GM10847 (cell line): ENCODE data around the gene HMGA1.

Experiments used
- POLR2A ChIP-seq: IDR thresholded peaks from 2 replicates; pipeline ENCODE4 v1.6.1; 2011; ENCODE audit not compliant: insufficient read length; ENCODE audit errors: extremely low read depth

Gene HMGA1

DNA sequence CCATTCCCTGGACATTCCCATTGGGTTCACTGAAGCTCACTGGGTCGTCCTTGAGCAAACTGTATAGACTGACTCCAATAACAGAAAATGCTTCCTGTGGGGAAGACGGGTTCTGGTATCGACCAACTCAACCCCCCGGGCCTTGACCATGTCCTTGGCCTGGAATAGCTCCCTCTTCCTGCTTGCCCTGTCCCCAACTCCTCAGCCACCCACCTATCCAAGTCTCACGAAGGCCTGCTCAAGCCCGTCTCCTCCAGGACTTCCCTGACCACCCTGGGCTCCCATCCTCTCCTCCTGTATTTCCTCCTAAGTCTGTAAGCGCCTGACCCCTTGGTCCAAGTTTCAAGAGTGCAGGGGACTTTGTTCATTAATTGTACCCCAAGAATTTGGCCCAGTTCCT lies 2.8 kb upstream of the HMGA1 start:
- TF ChIP-seq POLR2A: no peak

DNA sequence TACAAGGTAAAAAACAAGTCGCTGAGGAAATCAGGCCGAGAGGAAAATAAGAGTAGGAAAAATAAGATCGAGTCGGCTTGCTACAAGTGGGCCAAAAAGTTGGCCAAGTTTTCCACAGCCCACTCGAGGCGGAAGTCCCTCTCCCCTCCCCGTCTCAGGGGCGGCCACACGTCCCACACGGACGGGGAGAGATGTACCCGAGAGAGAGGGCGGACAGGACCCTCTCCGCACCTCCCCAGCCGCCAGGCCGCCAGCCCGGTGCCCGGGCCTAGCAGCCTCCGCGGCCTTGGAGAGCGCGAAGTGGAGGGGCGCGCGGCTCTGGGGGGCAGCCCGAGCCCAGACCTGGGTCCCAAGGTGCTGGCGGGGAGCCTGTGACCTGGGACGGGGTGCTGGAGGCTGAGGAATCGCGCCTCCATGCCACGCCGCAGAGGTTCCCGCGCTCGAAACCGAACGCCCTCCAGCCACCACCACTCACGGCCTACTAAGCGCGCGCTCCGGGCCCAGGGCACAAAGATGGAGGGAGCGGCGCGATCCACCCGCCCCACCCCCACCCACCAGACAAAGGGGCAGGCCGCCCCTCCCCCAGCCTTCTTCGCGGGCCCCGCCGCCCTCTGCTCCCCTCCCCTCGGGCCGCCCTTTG lies 1.9 kb upstream of the HMGA1 start:
- no peak for TF ChIP-seq POLR2A

DNA sequence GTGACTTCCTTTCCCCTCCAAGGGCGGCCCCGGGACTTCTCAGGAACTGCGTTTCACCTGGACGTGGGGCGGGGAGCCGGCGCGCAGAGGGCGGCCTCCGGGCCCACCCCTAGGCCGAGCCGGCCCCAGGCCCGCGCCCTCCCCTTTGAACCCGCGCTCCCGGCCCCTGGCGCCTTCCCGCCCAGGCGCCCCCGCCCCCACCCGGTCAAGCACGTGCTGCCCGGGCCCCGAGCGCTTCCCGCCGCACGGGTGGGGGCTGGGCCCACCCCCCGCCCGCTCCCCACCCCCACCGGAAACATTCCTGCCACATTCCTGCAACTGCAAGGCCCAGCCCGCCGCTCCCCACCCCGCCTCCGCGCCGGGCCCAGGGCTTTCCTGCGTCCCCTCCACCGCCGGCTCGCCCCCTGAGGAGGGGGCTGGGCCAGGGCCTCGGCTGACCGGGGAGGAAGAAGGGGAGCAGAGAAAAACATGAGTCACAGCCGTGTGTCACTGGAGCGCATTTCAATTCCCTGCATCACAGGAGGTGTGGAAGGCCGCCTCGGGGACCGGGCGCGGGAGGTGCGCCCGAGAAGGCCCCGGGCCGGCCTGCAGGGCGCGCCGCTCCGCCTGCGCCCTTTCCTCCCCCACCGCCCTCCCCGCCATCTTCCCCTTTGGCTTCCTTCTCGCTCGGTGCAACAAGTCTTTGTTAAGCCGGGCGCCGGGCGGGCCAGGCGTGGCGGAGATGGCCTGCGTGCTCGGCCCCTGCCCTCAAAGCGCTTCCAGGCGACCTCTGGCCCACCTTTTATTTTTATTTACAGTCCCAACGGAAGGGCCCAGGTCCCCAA lies 1.2 kb upstream of the HMGA1 start:
- TF ChIP-seq POLR2A: peak; percentile 45

DNA sequence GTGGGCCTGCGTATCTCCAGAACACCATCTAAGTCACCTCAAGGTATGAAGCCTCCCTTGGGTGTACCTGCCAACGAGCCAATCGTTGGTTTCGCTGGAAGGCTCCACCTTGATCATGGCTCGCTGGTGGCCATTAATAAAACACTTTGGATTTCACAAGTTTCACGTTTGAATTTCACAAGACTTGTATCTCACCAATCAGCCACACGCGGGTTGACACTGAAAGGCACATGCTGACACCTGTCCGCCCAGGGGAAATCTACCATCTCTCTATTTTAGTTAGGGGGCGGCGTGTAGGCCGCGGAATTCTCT lies 586 bp upstream of the HMGA1 start:
- TF ChIP-seq POLR2A: no peak

DNA sequence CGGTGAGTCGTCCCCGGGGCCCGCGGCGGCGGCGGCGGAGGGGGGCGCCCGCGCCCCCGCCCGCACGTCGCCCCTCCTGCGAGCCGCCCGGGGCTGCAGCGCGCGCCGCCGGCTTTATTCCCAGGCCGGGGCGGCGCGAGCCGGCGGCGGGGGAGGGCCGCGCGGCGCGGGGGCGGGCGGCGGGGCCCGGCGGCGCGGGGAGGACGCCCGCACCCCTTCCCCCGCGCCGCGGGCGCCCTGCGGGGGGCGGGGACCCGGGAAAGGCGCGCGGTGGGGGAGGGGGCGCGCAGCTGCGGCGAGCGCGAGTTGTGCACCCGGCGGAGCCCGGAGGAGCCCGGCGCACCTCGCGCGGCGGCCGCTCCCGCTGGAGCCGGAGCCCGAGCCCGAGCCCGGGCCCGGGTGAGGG lies 646 bp downstream of the HMGA1 start:
- TF ChIP-seq POLR2A: no peak

DNA sequence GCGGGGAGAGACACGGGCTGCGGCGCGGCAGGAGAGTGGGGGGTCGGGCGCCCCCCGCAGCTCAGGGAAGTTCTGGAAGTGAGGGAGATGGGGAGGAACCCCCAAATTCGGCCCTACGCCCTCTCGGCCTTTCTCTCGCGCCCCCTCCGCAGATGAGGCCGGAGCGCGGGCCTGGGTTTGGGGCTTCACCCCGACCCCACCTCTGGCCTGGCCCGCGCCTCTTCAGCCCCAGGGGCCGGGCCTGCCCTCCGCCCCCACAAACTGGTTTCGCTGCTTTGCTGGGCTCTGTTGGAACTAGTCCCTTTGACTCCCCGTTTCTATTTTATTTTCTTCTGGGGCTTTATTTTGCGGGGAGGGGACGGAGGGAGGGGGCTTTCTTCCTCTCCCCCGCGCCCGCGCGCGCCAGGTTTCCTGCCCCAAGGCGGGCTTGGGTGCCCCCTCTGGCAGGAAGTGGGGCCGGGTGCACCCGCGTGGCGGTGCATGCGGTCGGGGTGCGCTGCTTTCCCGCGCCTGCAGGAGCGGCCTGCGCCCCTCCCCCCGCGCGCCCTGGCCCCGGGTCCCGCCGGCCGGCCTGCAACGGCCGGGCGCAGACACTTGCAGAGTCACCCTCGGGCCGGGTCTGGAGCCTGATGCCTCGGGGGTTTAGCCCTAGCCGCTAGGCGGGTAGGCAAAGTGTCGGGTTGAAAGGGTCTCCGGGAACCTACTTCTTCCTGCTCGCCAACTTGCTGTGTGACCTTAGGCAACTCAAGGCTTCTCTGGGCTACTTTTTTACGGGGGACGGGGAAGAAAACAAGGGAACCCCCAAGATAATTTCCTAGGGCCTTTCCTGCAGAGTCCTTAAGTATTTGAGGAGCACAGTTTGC lies 1.3 kb downstream of the HMGA1 start:
- TF ChIP-seq POLR2A: peak; percentile 29

DNA sequence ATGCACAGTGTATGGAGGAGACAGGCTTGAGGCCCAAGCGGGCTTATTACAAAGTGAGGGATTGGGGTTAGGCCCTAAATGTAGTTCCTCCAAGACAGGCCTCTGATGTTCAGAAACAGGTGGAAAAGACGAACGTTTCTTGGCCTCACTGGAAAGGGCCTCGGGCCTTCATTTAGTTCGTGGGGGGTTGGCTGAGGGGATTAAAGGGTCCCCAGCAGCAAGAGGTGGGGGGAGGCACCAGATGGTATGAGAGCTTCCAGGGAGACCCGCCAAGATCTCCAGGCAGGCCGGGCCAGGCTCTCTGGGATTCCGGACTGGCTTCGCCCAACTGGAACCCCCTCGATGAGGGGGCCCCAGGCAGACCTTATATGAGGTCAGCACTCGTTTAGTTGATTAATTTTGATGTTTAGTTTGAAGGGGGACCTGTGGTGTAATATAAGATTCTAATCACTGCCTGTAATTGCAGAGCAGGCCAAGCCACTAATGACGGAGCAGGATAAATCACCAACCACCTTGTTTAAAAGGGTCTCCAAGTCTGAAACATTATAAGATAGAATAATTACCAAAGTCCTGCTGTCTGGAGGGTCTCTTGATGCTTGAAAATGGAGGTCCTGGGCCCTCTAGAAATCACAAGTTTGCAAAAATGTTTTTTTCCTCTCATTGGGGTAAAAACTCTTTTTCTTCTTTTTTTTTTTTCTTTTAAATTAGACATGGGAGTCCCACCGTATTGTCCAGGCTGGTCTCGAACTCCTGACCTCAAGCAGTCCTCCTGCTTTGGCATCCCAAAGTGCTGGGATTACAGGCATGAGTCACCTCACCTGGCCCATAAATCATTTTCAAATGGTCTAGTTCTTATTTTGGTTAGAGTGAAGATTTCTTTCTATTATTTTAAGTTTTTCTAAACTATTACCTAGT lies 2.2 kb downstream of the HMGA1 start:
- TF ChIP-seq POLR2A: no peak

DNA sequence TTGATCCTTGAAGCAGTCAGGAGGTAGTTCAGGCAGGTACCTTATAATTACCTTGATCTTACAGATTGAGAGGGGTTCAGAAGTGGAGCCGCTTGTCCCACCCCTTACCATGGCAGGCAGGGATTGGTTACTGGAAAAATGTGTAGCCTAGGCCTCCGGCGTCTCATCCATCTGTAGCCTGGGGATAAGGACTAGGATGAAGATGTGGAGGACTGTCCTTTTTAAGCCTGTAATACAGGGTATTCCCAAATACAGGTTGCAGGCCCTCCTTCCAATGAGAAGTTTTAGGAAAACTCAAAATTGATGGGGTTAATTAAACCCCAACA lies 2.8 kb downstream of the HMGA1 start:
- TF ChIP-seq POLR2A: no peak

DNA sequence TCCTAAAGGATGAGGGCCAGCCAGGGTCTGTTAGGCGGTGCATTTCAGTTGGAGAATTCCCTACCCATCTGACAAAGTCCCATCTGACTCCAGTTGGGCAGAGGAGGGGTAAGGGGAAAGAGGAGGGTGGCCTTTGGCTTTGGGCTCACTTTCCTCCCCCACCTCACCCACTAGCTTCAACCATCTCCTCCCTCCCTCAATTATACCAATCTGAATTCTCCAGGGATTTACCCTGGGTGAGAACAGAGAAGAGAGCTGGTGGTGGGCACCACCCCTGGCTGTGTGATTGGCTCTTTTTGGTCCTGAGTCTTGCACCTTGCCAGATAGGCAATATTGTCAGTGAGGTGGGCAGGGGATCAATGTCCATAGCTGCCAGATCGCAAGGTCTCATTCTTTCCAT lies 3.2 kb downstream of the HMGA1 start:
- TF ChIP-seq POLR2A: no peak

DNA sequence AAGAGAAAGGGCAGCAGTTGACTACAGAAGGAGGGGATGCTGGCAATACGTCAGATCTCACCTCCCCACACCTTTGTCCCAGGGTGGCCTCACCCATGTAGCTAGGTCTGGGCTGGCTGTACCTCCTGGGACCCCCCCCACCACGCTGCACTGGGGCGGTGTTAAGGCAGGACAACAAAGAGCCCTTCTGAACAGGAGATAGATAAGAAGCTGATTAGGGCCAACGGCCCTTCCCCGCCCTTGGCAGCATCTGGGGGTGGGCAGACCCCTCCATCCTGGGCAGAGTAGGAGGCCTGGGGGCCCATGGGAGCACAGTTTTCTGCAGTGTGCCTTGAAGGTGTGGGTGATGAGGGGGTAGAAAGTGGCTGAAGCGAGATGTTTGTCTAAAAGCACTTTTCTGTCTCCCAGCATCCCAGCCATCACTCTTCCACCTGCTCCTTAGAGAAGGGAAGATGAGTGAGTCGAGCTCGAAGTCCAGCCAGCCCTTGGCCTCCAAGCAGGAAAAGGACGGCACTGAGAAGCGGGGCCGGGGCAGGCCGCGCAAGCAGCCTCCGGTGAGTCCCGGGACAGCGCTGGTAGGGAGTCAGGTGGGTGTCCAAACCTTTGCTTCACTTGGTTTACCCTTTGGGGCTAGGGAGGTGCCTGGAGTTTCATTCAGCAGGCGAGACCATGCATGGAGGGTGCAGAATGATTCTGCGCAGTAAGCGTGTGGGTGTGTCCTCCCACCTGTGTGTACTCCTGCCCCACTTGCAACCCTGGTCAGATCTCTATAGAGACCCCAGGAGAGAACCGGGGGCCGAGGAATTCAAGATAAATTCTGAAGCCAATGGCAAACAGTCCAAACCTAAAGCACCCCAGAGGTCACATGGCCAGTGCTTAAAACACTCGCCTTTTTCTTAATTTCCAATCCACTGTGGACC lies 3.9 kb downstream of the HMGA1 start:
- no peak for TF ChIP-seq POLR2A

DNA sequence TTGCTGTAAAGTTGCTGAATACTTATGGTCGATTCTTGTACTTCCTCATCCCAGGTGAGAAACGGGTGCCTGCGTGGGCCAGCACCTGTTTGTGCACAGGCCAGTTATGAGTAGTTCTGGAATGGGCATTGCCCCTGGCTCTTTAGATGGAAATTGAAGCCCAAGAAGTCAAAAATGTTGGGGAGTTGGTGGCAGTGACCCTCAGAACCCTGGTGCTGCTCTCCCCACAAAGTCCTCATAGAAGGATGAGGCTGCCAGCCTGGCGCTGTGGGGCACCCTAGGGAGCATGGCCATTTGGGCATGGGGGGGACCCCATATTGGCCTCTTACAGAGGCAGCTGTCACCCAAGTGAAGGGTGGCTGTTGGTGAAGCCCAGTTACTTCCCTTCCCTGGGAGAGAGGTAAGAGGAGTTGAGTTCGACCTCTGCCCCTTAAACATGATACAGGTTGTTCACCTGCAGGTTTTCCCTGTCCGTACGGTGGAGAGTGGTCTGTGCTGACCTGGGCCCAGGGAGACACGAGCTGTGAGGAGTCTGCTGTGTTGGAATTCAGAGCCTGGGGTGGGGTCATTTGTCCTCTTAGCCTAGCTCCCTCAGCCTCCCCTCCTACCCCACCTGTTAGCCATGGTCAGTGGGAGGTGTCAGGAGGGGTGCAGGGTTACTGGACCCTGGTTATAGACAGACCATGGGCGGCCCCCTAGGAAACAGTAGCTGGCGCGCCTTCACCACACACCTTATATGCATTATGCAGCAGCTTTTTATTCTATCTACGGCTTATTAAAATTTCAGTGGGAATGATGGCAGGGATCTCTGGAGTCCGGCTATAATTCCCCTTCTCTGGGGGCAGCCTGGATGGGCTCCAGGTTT lies 4.9 kb downstream of the HMGA1 start:
- no peak for TF ChIP-seq POLR2A

DNA sequence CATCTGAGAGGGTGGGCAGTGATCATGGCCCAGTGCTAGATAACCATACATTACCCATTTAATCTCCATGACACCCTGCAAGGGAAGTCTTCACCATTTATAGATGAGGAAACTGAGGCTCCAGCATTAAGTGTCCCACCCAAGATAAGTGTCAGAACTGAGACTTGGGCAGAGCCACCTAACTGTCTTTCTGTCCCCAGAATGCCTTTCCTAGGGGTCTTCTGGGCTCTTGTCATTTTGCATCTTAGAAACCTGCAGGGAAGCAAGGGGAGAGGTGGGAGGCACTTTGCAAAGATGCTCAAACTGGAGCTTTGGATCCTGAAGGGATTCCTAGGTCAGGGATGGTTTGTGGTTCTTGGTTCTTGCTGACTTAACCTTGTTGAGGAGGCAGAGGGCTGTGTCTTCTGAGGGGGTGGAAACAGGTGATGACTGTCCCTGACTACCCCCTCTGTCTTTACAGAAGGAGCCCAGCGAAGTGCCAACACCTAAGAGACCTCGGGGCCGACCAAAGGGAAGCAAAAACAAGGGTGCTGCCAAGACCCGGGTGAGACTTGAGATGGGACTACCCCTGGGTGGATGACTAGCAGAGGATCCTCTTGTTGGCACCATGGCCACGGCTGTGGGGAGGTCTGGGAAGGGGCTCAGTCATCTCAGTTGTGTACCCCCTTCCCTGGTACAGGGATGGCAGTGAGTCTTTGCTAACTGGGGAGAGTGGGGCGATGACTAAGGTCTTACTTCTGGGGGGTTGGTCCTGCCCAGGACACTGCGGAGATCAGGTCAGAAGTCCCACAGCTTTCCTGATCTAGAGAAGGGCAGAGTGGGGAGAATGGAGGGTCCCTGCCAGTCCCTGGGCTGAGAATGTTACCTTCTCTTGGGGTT lies 5.8 kb downstream of the HMGA1 start:
- no peak for TF ChIP-seq POLR2A
